ENCODE results near the gene FBXO3.
A peak's percentile ranks its signal among the peaks of the same experiment; 100 is the strongest.

FBXO3 gene

GRCh38 chr11:33700502-33701271, 73.6 kb downstream of the FBXO3 start, which contains the start of gene C11orf91:
TSS of gene C11orf91 (minus strand) at chr11:33700826. CDS start at chr11:33700740, 86 bp downstream.
- DNase-seq, result peak; percentile 74

- no peak for DNase-seq
Observed at GRCh38 chr11:33700063-33700501, 74.2 kb downstream of the FBXO3 start.

- DNase-seq, result no peak
Observed at GRCh38 chr11:33699515-33700062, 74.7 kb downstream of the FBXO3 start.

- DNase-seq, result no peak
Observed at GRCh38 chr11:33698921-33699320, 75.4 kb downstream of the FBXO3 start.

- DNase-seq, result no peak
Observed at GRCh38 chr11:33697997-33698396, 76.3 kb downstream of the FBXO3 start.

GRCh38 chr11:33696931-33697638, 77.2 kb downstream of the FBXO3 start:
- no peak for DNase-seq

GRCh38 chr11:33696411-33696810, 77.9 kb downstream of the FBXO3 start:
- no peak for DNase-seq

- no peak for DNase-seq
Observed at GRCh38 chr11:33695051-33695566, 79.2 kb downstream of the FBXO3 start.

GRCh38 chr11:33694346-33695050, 79.8 kb downstream of the FBXO3 start:
- no peak for DNase-seq

GRCh38 chr11:33692541-33692940, 81.8 kb downstream of the FBXO3 start:
- no peak for DNase-seq

- no peak for DNase-seq
Observed at GRCh38 chr11:33692013-33692504, 82.3 kb downstream of the FBXO3 start.

GRCh38 chr11:33691066-33691864, 83.1 kb downstream of the FBXO3 start:
- no peak for DNase-seq
